KMS-11 (cell line): Measurements from ENCODE around the gene DDAH1.

Experiments
- H2AFZ ChIP-seq: fragments of 200-600 bp; sonication (generic); 2 replicates; pipeline ENCODE4 v1.6.1; 2016; ENCODE audit warnings: antibody characterized with exemption, mixed run types, low read depth
- H3K27ac ChIP-seq: fragments of 200-600 bp; sonication (generic); 2 replicates; pipeline ENCODE4 v1.6.1; 2016; ENCODE audit warnings: mild to moderate bottlenecking, mixed run types
- H3K27me3 ChIP-seq: fragments of 200-600 bp; sonication (generic); 2 replicates; pipeline ENCODE4 v1.6.1; 2017; ENCODE audit warnings: mild to moderate bottlenecking, low read depth, mixed run types, moderate library complexity; ENCODE audit not compliant: insufficient read depth
- H3K36me3 ChIP-seq: fragments of 200-600 bp; sonication (generic); 2 replicates; pipeline ENCODE4 v1.6.1; 2017; ENCODE audit warnings: mild to moderate bottlenecking, mixed run types; ENCODE audit not compliant: insufficient read depth
- H3K4me1 ChIP-seq: fragments of 200-600 bp; sonication (generic); 2 replicates; pipeline ENCODE4 v1.6.1; 2016; ENCODE audit warnings: mild to moderate bottlenecking, low read depth, mixed run types; ENCODE audit not compliant: poor library complexity, severe bottlenecking
- H3K4me2 ChIP-seq: fragments of 200-600 bp; sonication (generic); 2 replicates; pipeline ENCODE4 v1.7.0; 2016; ENCODE audit warnings: mild to moderate bottlenecking, mixed run types
- H3K4me3 ChIP-seq: fragments of 200-600 bp; sonication (generic); IDR thresholded peaks from 2 replicates; pipeline ENCODE4 v1.6.1; 2017; ENCODE audit warnings: low read depth, low read length, mixed read lengths; ENCODE audit not compliant: insufficient read depth
- H3K79me2 ChIP-seq: fragments of 200-600 bp; sonication (generic); 2 replicates; pipeline ENCODE4 v1.6.1; 2016; ENCODE audit warnings: low read depth, mixed run types; ENCODE audit not compliant: insufficient read depth
- H3K9ac ChIP-seq: fragments of 200-600 bp; sonication (generic); 2 replicates; pipeline ENCODE4 v1.6.1; 2016; ENCODE audit warnings: mild to moderate bottlenecking, mixed run types
- H4K20me1 ChIP-seq: fragments of 200-600 bp; sonication (generic); 2 replicates; pipeline ENCODE4 v1.6.1; 2016; ENCODE audit warnings: mild to moderate bottlenecking, mixed run types; ENCODE audit not compliant: insufficient read depth
- CTCF ChIP-seq: fragments of 200-600 bp; sonication (generic); conservative IDR thresholded peaks from 2 replicates; pipeline ENCODE4 v1.6.1; 2017; ENCODE audit warnings: low read depth, mild to moderate bottlenecking, antibody characterized with exemption, low read length, moderate library complexity, mixed read lengths

DDAH1 gene

GRCh38 chr1:85494074-85494903 is 29.3 kb upstream of the DDAH1 start:
- Histone ChIP-seq H3K79me2 (no peaks in the 10 kb centered on the region), H3K4me3 (no peak overlapping the region), H3K9ac (no peak overlapping the region), H3K4me2 (no peak overlapping the region), H3K4me1 (no peaks in the 10 kb centered on the region), H3K27me3 (no peaks in the 10 kb centered on the region), H4K20me1 (no peaks in the 10 kb centered on the region), H3K36me3 (no peaks in the 10 kb centered on the region), H3K27ac (no peak overlapping the region), H2AFZ (no peak overlapping the region)
- no peak for TF ChIP-seq CTCF

- no peak overlapping the region for H3K27ac ChIP-seq
- TF ChIP-seq CTCF, result no peak
- H3K36me3 ChIP-seq, result no peaks in the 10 kb centered on the region
Observed at GRCh38 chr1:85490270-85490985, 25.5 kb upstream of the DDAH1 start.

GRCh38 chr1:85488126-85488525 is 23.2 kb upstream of the DDAH1 start:
- H3K4me2 ChIP-seq, result no peak overlapping the region
- no peaks in the 10 kb centered on the region for H3K4me1 ChIP-seq
- H2AFZ ChIP-seq, result no peak overlapping the region
- no peaks in the 10 kb centered on the region for H4K20me1 ChIP-seq
- no peaks in the 10 kb centered on the region for H3K27me3 ChIP-seq
- no peaks in the 10 kb centered on the region for H3K79me2 ChIP-seq
- no peaks in the 10 kb centered on the region for H3K36me3 ChIP-seq
- H3K27ac ChIP-seq, result no peak overlapping the region
- no peak overlapping the region for H3K4me3 ChIP-seq
- no peak for TF ChIP-seq CTCF
- H3K9ac ChIP-seq, result no peak overlapping the region

More at GRCh38 chr1:85490270-85490985, 25.5 kb upstream of the DDAH1 start:
- no peaks in the 10 kb centered on the region for H3K79me2 ChIP-seq
- no peaks in the 10 kb centered on the region for H3K4me1 ChIP-seq
- no peak overlapping the region for H3K4me3 ChIP-seq
- H3K4me2 ChIP-seq, result no peak overlapping the region
- no peaks in the 10 kb centered on the region for H4K20me1 ChIP-seq
- no peak overlapping the region for H2AFZ ChIP-seq
- H3K9ac ChIP-seq, result no peak overlapping the region
- no peaks in the 10 kb centered on the region for H3K27me3 ChIP-seq

GRCh38 chr1:85485516-85485915 is 20.6 kb upstream of the DDAH1 start:
- no peaks in the 10 kb centered on the region for H3K36me3 ChIP-seq
- H3K4me2 ChIP-seq, result no peak overlapping the region
- H3K9ac ChIP-seq, result no peak overlapping the region
- H3K27ac ChIP-seq, result no peak overlapping the region
- H3K4me1 ChIP-seq, result no peaks in the 10 kb centered on the region
- no peaks in the 10 kb centered on the region for H3K79me2 ChIP-seq
- no peak overlapping the region for H3K4me3 ChIP-seq
- no peaks in the 10 kb centered on the region for H4K20me1 ChIP-seq
- H2AFZ ChIP-seq, result no peak overlapping the region
- no peaks in the 10 kb centered on the region for H3K27me3 ChIP-seq
- TF ChIP-seq CTCF, result no peak
